DMS79 (cell line): ENCODE results near the gene BACH1.

Experiments
- DNase-seq: peaks from one replicate; lab custom pipeline; 2025; lab: John Stamatoyannopoulos, UW

Gene BACH1

DNA sequence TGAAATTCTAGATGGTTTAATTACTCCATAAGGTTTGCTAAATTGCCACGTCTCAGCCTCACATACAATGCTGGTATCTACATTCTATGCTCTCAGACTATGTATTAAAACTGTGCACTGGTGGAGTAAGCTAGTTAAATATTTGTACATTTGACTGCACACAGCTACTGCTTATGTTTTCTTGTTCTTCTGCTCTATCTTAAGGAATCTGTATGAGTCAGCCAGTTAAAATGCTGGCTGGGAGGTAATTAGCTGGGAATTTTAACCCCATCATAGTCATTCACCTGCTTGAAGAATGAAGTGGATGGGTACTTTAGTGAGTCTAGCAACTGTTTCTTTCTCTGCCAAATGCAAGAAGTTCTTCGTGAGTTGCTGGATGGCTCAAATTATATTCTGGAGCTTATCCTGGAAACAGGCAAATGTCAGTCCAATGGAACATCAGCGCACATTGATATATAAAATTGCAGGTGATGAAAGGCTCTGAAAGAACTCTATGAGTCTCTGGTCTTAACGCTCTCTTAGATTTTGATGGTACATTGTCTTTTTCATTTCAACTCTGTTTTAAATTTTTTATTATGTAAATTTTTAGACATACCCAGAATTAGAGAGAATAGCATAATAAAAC, 83.4 kb downstream of the BACH1 start:
- no peak for DNase-seq

DNA sequence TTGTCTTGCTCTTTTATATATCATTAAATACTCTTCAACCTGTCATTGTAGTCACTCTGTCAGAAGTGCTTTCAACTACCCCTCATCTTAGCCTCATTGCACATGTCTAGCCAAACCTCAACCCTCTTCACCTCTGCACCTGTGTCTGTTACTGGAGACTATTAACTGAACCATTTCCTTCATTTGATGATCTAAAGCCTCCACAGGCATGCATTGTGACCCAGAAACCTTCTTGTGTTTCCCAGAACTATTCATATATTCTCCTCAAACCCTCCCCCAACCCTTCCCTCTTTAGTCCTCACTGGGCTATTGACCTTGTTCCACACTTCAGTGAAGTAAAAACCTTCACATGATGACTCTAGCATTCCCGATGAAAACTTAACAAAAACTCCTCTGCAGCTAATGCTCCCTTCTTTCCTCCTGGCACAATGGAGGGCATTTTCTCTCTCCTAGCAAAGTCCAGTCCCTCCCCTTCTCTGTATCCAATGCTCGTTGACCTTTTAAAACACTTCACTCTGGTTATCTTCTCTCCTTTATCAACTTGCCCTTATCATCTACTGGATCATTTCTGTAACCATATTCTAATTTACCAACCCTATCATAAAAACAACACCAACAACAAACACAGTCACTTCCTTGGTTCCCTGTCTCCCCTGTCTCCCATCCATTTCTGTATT, 86.1 kb downstream of the BACH1 start:
- DNase-seq = peak; percentile 21

DNA sequence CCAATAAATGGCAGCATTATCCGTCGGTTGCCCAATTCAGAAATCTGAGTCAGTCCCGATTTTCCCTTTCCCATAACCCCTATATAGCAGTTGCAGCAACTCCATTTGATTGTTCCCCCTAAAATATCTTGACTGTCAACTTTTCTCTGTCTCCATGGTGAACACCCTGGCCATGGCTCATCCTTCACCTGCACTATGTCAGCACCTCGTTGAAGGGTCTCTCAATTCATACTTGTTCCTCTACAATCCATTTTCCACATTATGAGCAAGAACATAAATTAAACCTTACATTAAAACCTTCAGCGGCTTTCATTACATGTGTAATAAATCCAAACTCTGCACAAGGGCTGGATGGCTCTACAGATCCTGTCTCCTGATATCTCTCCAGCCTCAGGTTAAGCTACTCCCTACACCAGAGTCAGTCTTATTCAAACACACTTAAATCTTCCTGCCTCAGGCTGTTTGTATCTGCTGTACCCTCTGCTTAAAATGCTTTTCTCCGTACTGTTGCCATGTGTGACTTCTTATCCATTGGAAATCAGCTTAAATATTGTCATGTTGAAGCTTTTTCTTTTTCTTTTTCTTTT, 87.3 kb downstream of the BACH1 start:
- no peak for DNase-seq

DNA sequence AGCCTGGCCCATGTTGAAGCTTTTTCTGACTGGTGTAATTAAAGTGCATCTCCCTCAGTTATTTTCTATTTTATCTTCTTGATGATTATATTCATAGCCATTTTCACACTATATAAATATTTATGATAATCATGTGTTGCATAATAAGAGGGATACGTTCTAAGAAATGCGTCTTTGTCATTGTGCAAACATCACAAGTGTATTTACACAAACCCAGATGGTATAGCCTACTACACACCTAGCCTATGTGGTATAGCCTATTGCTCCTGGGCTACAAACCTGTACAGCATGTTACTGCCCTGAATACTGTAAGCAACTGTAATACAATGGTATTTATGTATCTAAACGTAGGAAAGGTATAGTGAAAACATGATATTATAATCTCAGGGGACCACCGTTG, 88.1 kb downstream of the BACH1 start:
- no peak for DNase-seq

DNA sequence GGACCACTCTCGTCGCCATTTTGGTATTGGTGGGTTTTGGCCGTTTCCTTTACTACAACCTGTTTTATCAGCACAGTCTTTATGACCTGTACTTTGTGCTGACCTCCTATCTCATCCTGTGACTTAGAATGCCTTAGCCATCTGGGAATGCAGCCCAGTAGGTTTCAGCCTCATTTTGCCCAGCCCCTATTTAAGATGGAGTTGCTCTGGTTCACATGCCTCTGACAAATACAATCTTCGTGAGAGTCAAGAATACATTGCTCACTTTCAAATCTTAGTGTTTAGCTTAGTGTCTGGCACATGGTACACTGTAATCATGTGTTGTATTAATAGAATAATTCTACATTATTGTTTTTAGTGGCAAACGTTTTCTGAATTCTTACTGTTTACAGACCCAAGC, 88.9 kb downstream of the BACH1 start:
- no peak for DNase-seq

DNA sequence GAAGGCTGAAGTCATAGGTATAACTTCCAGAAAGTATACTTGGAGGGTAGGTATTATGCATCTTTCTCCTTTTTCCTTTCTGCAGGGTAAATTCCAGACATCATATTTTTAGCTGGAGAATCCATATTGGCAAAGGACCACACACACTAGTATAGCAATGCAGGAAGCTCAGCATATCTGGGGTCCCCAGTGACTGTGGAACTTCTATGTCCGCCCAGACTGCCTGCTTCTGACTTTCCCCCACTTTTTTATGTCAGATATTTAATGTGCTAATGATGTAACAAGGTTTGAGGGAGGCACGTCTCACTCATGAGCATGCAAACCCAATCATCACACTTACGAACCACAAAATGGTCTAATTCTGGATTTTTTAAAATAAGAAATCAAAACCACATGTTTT, 90.4 kb downstream of the BACH1 start:
- DNase-seq = no peak

DNA sequence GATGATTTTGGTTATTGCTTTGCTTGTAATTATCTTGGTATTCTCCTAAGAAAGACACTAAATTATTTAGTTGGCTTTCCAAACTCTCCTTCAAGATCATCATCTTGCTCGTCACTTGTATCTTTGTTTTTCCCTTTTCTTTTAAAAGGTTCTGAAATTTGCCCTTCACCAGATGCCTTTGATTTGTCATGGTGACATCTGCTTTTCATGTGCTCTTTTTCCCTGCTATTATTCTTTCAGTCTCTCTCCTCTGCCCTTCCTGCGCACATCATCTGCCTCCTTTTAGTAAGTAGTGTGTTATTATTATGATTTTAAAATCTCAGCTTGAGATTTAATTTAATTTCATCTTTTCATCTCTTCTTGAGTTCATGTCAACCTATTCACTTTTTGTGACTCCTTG, 92.1 kb downstream of the BACH1 start:
- no peak for DNase-seq

DNA sequence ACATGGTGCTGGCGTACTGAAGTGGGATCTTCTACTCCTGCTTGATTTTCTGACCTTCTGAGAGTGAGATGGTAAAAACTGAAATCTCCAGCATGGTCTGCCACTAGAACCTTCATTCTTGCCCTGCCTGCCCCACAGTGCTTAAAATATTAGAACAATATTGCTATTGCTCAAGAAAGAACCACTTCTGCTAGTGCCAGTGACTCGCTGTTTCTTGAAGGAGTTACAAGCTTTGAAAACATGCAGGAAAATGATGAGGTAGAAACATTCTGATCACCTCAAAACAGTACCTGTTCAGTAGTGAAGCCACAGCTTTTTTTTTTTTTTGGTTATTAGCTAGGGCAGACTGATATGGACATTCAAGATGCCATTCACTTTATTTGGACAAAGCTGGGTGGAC, 95.3 kb downstream of the BACH1 start:
- DNase-seq = no peak
